Stimulated activated CD4-positive, alpha-beta T cell treated with anti-CD3 and anti-CD28 coated beads, Interleukin-15, amount 100 ng/mL, for 48 hours (primary cell): ENCODE measurements around the gene FHOD1.

Source experiments
- DNase-seq, 2 donors: peaks; one replicate each; pipeline ENCODE4 v3.0.0-alpha.2; 2020; ENCODE audit warnings: low read depth in 2 of 2

Gene FHOD1

DNA sequence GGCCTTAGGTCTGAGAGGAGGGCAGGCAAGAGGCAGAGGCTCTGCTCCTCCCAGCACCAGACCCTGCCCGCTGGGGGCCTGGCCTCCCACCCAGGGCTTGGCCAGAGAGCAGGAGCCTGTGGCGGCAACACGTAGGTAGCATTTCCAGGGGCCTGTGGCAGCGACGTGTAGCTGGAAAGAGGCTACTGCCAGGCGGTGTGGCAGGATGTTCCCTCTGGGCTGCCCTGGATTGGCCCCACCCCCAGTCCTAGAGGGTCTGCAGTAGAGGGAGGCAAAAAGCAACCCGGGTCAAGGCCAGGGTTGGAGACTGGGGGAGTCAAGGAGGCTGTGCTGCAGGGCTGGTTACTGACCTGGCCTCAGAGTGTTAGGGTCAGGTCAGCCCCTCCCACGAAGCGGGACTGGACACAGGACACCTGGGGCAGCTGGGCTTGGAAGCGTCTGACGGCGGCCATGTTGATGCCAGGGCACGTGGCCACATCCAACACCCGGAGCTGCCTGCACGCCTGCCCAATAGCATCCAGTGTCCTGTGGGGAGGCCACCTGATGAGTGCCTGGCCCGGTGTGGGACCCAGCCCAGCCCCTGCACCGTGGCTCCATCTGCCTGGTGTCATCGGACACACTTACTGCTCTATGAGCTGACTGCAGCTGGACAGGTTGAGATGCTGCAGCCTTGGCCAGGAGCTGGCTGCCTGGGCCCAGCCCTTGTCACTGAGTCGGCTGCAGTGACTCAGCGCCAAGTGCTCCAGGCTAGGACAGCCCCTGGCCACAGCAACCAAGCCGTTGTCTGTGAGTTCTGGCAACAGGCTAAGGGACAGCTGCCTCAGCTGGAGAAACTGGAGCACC is 39.8 kb downstream of the FHOD1 start:
- DNase-seq: no peak

DNA sequence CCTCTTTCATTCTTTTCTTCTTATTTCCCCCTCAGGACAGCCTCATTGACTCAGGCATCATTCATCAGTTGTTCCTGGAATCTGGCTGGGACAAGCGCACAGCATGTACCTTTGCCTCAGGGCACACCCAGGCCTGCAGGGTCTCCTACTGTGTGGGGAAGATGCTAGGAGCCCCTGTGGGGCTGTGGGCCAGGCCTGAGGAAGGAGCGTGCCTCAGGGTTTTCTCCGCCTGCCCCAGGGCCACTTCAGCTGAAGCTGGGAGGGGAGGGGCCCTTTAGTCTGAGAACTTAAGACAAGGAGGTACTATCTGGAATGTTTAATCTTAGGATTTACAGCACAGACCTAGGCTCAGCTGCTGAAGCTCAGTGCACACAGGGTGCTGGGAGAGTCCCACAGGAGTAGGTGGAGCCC is 40.4 kb downstream of the FHOD1 start:
- no peak for DNase-seq

DNA sequence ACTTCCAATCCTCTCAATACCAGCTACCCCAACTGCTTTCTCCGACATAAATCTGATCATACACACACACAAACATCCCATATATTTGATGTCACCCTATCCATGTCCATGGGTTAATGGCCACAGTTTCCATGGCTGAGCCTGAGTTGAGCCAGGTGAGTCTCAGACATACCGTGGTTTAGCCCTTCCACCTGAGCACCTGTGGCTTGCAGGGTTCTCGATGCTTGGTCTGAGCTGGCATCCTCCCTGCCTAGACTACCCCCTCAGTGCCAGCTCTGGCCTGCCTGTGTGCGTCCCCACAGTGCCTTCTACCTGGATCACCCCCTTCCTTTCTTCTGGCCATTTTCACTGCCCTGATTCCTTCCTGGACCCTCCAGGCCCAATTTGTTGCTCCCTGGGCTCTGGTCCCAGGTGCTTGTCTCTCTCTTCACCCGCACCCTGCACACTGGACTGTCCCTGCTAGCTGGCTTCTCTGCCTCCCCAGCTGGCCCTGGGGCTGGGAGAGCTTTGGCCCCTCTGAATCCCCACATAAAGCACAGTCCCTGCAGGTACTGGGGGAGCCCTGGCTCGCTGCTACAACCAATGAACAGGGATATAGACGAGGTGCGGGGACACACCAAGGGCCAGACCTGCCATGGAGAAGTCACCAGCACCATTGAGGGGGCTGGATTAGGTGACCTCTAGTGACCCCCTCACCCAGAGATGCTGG is 41.0 kb downstream of the FHOD1 start:
- DNase-seq: no peak

DNA sequence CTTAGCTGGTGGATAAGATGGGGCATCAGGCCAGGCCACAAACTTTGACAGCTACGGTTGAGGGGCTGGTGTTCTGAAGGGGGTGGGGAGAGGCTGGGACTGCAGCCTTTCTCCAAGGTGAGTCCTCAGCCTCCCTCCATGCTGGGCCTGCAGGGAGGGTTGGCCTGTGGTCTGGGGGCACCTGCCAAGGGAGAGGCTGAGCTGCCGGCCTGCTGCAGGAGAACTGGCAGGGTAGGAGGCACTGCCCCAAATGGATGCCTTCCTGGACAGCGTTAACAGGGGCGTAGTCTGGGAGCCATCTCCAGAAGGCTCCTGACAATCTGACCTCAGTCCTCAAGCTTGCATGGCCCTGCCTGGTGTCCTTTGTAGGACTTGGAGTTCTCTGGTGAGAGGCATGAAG is 43.2 kb downstream of the FHOD1 start:
- no peak for DNase-seq

GRCh38 chr16:67202956-67203493 is 44.3 kb downstream of the FHOD1 start:
- no peak for DNase-seq

GRCh38 chr16:67202426-67202825 is 44.9 kb downstream of the FHOD1 start:
- DNase-seq: no peak

GRCh38 chr16:67201411-67202345 is 45.6 kb downstream of the FHOD1 start:
- DNase-seq: no peak

GRCh38 chr16:67200491-67200890 is 46.8 kb downstream of the FHOD1 start:
- DNase-seq: no peak

GRCh38 chr16:67199808-67200198 is 47.5 kb downstream of the FHOD1 start:
- no peak for DNase-seq

- no peak for DNase-seq
Measured at GRCh38 chr16:67199011-67199807, 48.1 kb downstream of the FHOD1 start, which contains the start of gene ELMO3. Gene ELMO3 (plus strand): TSS chr16:67199131. CDS start chr16:67199327, 196 bp downstream.

GRCh38 chr16:67198238-67198734 is 49.0 kb downstream of the FHOD1 start:
- no peak for DNase-seq

DNA sequence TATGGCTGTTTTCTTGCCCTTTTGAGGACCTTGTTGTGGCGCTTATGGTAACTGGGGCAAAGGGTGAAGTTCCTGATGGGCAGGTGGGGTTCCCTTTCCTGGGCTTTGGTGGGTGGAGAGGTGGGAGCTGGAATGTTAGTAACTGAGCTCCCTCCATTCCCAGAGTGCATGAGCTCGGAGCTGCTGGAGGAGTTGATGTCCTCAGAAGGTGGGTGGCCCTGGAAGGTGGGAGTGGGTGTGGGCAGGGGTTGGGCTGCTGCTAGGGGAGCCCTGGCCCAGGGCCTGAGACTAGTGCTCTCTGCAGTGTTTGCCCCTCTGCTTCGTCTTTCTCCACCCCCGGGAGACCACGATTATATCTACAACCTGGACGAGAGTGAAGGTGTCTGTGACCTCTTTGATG is 49.6 kb downstream of the FHOD1 start:
- DNase-seq: no peak

DNA sequence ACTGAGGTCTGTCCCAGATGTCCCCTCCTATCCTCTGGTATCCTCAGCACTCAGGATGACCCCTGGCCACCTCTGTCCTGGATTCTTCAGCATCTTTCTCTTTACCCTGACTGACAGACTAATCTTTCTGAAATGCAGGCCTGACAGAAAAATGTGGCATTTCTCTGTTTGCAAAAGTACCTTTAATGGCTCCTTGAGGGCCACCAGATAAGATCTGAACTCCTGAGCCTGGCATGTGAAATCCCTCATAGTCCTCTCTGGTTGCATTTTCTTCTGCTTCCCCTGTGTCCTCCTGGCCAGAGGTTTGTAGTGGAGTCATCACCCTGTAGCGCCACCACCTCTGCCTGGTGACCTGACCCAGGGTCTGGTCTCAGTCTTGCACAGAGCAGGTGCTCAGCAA is 50.4 kb downstream of the FHOD1 start:
- DNase-seq: no peak

DNA sequence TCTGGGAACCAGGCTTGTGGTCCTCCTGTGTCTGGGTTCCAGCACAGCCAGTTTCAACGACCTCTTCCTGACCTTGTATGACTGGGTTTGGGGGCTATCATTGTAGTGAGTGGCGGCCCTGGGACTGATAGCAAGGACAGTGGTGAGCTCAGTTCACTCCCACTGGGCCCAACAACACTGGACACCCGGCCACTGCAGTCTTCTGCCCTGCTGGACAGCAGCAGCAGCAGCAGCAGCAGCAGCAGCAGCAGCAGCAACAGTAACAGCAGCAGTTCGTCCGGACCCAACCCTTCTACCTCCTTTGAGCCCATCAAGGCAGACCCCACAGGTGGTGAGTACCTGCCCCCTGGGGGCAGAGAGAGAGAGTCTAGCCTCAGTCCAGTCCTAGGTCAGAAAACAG is 51.6 kb downstream of the FHOD1 start:
- no peak for DNase-seq

- no peak for DNase-seq
Measured at GRCh38 chr16:67194260-67194659, 53.0 kb downstream of the FHOD1 start.

- no peak for DNase-seq
Measured at GRCh38 chr16:67193536-67193935, 53.7 kb downstream of the FHOD1 start.

DNA sequence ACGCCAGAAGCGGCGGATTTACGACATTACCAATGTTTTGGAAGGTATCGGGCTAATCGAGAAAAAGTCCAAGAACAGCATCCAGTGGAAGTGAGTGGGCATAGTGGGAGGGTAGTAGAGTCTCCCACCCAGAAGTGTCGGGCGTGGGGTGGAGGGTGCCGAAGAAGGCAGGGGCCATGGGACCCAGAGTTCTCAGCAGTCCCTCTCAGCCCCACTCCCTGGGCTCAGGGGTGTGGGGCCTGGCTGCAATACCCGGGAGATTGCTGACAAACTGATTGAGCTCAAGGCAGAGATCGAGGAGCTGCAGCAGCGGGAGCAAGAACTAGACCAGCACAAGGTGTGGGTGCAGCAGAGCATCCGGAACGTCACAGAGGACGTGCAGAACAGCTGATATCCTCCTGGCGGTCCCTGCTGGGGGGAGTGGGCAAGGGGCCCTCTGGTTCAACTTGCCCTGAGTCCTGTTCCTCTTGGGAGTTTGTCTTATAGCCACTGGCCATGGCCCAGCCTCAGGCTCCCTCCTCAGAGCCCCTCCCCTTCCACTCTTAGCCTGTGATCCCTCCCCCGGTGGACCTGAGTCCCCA is 54.4 kb downstream of the FHOD1 start:
- no peak for DNase-seq

- DNase-seq: peak; percentile 83 to 86
Measured at GRCh38 chr16:67191995-67192681, 55.1 kb downstream of the FHOD1 start, which contains the start of gene E2F4. Gene E2F4 (plus strand): TSS chr16:67192155. CDS start chr16:67192228, 73 bp downstream.

GRCh38 chr16:67191411-67191994 is 55.8 kb downstream of the FHOD1 start:
- no peak for DNase-seq
